Activated CD4-positive, alpha-beta T cell treated with anti-CD3 and anti-CD28 coated beads for 36 hours (primary cell): ENCODE data around the gene CNGA2. TPM values are rescaled to one million over a fixed set of nuclear protein-coding genes. Genes with fewer than 3 reads are reported as not detected.
A peak's percentile ranks its signal among the peaks of the same experiment; 100 is the strongest.

Experiments used
- ATAC-seq: fragments of 200-7000 bp; cut with Tn5 transposase; one replicate; pipeline ENCODE4 v1.10.0; 2021; ENCODE audit warnings: mild to moderate bottlenecking, moderate library complexity
- CTCF ChIA-PET: fragments of 350-600 bp; sonication (Branson Sonifier 250); formaldehyde crosslinking; loops from one replicate; lab custom pipeline; 2021; ENCODE audit warnings: antibody characterized with exemption; lab: Charles Lee
- POLR2A ChIA-PET: fragments of 350-600 bp; sonication (Branson Sonifier 250); formaldehyde crosslinking; loops from one replicate; lab custom pipeline; 2021; ENCODE audit warnings: antibody characterized with exemption, inconsistent platforms; lab: Charles Lee
- DNase-seq: peaks from one replicate; pipeline ENCODE4 v3.0.0-alpha.2; 2020
- H3K27ac Mint-ChIP-seq: one replicate; pipeline ENCODE4 v1.8.0; 2021; ENCODE audit warnings: mixed read lengths
- H3K27me3 Mint-ChIP-seq: one replicate; pipeline ENCODE4 v1.8.0; 2021; ENCODE audit warnings: mixed read lengths
- H3K36me3 Mint-ChIP-seq: one replicate; pipeline ENCODE4 v1.8.0; 2021; ENCODE audit warnings: low read depth, mixed read lengths
- H3K4me1 Mint-ChIP-seq: one replicate; pipeline ENCODE4 v1.8.0; 2021; ENCODE audit warnings: mixed read lengths
- H3K4me3 Mint-ChIP-seq: one replicate; pipeline ENCODE4 v1.8.0; 2021; ENCODE audit warnings: mild to moderate bottlenecking, moderate library complexity, mixed read lengths
- H3K9me3 Mint-ChIP-seq: one replicate; pipeline ENCODE4 v1.8.0; 2021; ENCODE audit warnings: low read depth, mixed read lengths
- intact Hi-C, 2 experiments: fragments of 100-400 bp; cut with DNase I in 1 of 2; cut with micrococcal nuclease in 1 of 2; formaldehyde crosslinking; loops; one replicate each; pipeline versions ENCODE4 v1.14.2 to v1.15.1; 2022 to 2024; cut with DNase I, micrococcal nuclease
- total RNA-seq, 2 experiments: library from RNA; stranded (reverse); gene quantifications; one replicate each; pipeline ENCODE4 v1.2.3, GENCODE V29; 2021

CNGA2 gene
- total RNA-seq, 2 experiments from 2014 or later: not detected

GRCh38 chrX:151753313-151754046 is 18.9 kb downstream of the CNGA2 start:
- ChIA-PET POLR2A (no interaction called here), CTCF (interaction anchor here (1.0 to 1.4 kb wide), 2 partner anchors 879 to 882 kb away, joined by 3 to 7 read pairs; no protein-coding TSS in a partner anchor)
- H3K27me3 Mint-ChIP-seq: peaks cover 3% of the 10 kb centered on the region
- no peaks in the 10 kb centered on the region for H3K9me3 Mint-ChIP-seq
- no peaks in the 10 kb centered on the region for H3K36me3 Mint-ChIP-seq
- intact Hi-C loops: loop anchor here (2.0 to 5.0 kb wide), 3 partner anchors 879 to 1064 kb away; no protein-coding TSS in a partner anchor
- ATAC-seq (peak; percentile 51), DNase-seq (peak; percentile 44)
- no peak overlapping the region for H3K4me3 Mint-ChIP-seq
- no peak overlapping the region for H3K27ac Mint-ChIP-seq
- H3K4me1 Mint-ChIP-seq: no peaks in the 10 kb centered on the region

DNA sequence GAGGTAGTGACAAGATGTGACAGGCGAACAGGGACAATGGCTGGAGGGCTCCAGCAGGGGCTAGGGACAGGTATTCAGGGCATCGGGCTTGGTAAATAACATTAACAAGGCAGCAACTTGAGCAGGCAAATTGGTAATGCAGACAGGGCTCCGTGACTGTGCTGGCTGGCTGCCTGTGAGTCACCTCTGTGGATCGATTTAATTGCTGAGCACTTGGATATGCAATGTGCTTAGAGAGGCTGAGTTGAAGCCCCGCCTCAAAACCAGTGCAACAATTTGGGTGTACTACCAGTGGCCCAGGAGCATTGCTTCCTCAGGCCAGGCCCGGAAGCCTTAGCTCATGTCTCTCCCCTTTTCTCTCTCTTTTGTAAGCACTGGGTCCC is 19.5 kb downstream of the CNGA2 start:
- Mint-ChIP-seq H3K4me3 (no peak overlapping the region), H3K9me3 (no peaks in the 10 kb centered on the region), H3K27me3 (peaks cover 3% of the 10 kb centered on the region), H3K36me3 (no peaks in the 10 kb centered on the region), H3K4me1 (no peaks in the 10 kb centered on the region), H3K27ac (no peak overlapping the region)
- ATAC-seq (no peak), DNase-seq (no peak)
- POLR2A ChIA-PET: no interaction called here
- CTCF ChIA-PET: interaction anchor here (1.0 to 1.4 kb wide), 2 partner anchors 878 to 881 kb away, joined by 3 to 7 read pairs; no protein-coding TSS in a partner anchor
- intact Hi-C loops: loop anchor here in 1 of 2 experiments (5.0 kb wide), 1 partner anchor 1063 kb away; no protein-coding TSS in a partner anchor

GRCh38 chrX:151754641-151755215 is 20.2 kb downstream of the CNGA2 start:
- Mint-ChIP-seq H3K36me3 (no peaks in the 10 kb centered on the region), H3K27me3 (peaks cover 3% of the 10 kb centered on the region), H3K27ac (no peak overlapping the region), H3K4me1 (no peaks in the 10 kb centered on the region), H3K4me3 (no peak overlapping the region), H3K9me3 (no peaks in the 10 kb centered on the region)
- DNase-seq: no peak
- intact Hi-C loops: loop anchor here in 1 of 2 experiments (5.0 kb wide), 1 partner anchor 1063 kb away; no protein-coding TSS in a partner anchor
- no peak for ATAC-seq
- CTCF ChIA-PET: interaction anchor here (1.3 kb wide), 1 partner anchor 878 kb away, joined by 5 read pairs; no protein-coding TSS in a partner anchor
- POLR2A ChIA-PET: no interaction called here

DNA sequence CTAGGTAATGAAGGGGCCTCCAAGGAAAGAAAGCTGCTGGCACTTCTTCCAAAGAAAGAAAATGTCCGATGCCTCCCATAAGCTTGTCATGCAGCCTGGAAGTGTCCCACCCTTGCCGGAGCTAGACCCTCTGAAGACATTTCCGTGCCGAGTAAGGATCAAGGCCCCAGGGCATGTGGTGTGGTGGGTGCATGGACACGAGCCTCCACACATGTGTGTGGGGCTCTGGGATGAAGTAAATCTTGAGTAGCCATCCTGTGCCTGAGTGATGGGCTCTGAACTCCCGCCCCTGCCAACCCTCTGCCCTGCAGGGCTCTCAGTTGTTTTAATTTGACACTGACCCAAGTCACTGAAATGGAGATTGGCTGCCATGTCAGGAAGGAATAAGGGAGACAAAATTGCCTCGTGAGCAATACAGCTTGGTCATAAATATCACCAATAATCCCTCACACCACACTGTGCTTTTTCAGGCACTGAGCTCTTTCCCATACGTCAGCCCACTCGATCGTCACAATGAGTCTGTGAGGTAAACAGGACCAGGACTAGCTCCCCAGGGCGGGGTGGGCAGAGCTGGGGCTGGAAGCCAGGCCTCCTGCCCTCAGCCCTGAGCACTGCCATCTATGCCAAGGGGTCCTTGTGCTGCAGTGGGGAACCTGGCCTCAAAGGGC is 24.6 kb downstream of the CNGA2 start:
- ChIA-PET POLR2A (no interaction called here), CTCF (no interaction called here)
- peaks cover 3% of the 10 kb centered on the region for H3K27me3 Mint-ChIP-seq
- H3K4me3 Mint-ChIP-seq: no peak overlapping the region
- ATAC-seq (no peak), DNase-seq (no peak)
- H3K36me3 Mint-ChIP-seq: no peaks in the 10 kb centered on the region
- H3K4me1 Mint-ChIP-seq: no peaks in the 10 kb centered on the region
- intact Hi-C loops: no loop called here
- H3K27ac Mint-ChIP-seq: no peak overlapping the region
- no peaks in the 10 kb centered on the region for H3K9me3 Mint-ChIP-seq

GRCh38 chrX:151762802-151763201 is 28.3 kb downstream of the CNGA2 start:
- DNase-seq: no peak
- Mint-ChIP-seq H3K9me3 (no peaks in the 10 kb centered on the region), H3K27ac (no peak overlapping the region), H3K4me1 (no peaks in the 10 kb centered on the region), H3K27me3 (no peaks in the 10 kb centered on the region), H3K36me3 (no peaks in the 10 kb centered on the region), H3K4me3 (no peak overlapping the region)
- ATAC-seq: no peak
- intact Hi-C loops: no loop called here
- POLR2A ChIA-PET: no interaction called here
- CTCF ChIA-PET: interaction anchor here (0.6 to 0.7 kb wide), 2 partner anchors 148 to 387 kb away, joined by 3 read pairs; no protein-coding TSS in a partner anchor

DNA sequence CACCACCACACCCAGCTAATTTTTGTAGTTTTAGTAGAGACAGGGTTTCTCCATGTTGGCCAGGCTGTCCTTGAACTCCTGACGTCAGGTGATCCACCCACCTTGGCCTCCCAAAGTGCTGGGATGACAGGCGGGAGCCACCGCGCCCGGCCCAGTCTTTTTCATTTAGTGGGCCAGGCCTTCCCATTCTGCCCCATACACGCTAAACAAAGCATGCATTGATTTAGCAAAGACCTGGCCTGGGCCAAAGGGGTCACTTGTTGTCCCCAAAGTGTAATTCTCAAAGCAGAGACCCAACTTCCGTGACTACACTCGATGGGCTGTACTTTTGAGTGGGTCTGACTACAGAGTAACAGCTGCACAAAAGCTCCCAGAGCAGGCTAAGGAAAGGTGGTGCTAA is 29.2 kb downstream of the CNGA2 start:
- intact Hi-C loops: no loop called here
- ATAC-seq (no peak), DNase-seq (no peak)
- H3K4me3 Mint-ChIP-seq: no peak overlapping the region
- H3K4me1 Mint-ChIP-seq: no peaks in the 10 kb centered on the region
- no peaks in the 10 kb centered on the region for H3K36me3 Mint-ChIP-seq
- ChIA-PET POLR2A (no interaction called here), CTCF (no interaction called here)
- no peaks in the 10 kb centered on the region for H3K9me3 Mint-ChIP-seq
- H3K27me3 Mint-ChIP-seq: no peaks in the 10 kb centered on the region
- no peak overlapping the region for H3K27ac Mint-ChIP-seq

GRCh38 chrX:151765026-151765425 is 30.5 kb downstream of the CNGA2 start:
- H3K4me1 Mint-ChIP-seq: no peaks in the 10 kb centered on the region
- no peak overlapping the region for H3K4me3 Mint-ChIP-seq
- intact Hi-C loops: no loop called here
- POLR2A ChIA-PET: no interaction called here
- no peaks in the 10 kb centered on the region for H3K9me3 Mint-ChIP-seq
- CTCF ChIA-PET: no interaction called here
- DNase-seq (no peak), ATAC-seq (no peak)
- no peaks in the 10 kb centered on the region for H3K27me3 Mint-ChIP-seq
- no peaks in the 10 kb centered on the region for H3K36me3 Mint-ChIP-seq
- no peak overlapping the region for H3K27ac Mint-ChIP-seq

GRCh38 chrX:151771726-151772125 is 37.2 kb downstream of the CNGA2 start:
- H3K36me3 Mint-ChIP-seq: no peaks in the 10 kb centered on the region
- intact Hi-C loops: no loop called here
- H3K9me3 Mint-ChIP-seq: no peaks in the 10 kb centered on the region
- no peak overlapping the region for H3K27ac Mint-ChIP-seq
- H3K27me3 Mint-ChIP-seq: no peaks in the 10 kb centered on the region
- ATAC-seq: no peak
- ChIA-PET POLR2A (no interaction called here), CTCF (no interaction called here)
- no peak for DNase-seq
- no peak overlapping the region for H3K4me3 Mint-ChIP-seq
- H3K4me1 Mint-ChIP-seq: no peaks in the 10 kb centered on the region

DNA sequence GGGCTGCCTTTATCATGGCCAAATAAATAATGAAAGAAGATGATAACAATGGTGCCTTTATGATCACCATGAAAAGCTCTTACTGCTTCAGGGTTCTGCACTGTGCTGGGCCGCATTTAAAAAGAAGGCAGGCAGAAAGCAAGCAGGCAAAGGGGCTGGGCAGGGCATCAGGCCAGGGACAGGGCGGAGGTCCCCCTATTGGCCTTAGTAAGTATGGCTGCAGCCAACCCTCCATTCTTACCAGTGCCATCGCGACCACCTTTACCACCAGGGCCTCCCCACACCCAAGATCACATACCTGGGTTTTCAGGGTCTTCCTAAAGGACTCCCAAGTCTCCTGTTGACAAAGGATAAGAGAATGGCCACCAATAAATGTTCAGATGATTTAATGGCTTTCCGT is 38.9 kb downstream of the CNGA2 start:
- ATAC-seq (no peak), DNase-seq (no peak)
- CTCF ChIA-PET: no interaction called here
- H3K4me3 Mint-ChIP-seq: no peak overlapping the region
- no peak overlapping the region for H3K27ac Mint-ChIP-seq
- POLR2A ChIA-PET: no interaction called here
- no peaks in the 10 kb centered on the region for H3K4me1 Mint-ChIP-seq
- H3K9me3 Mint-ChIP-seq: no peaks in the 10 kb centered on the region
- no peaks in the 10 kb centered on the region for H3K27me3 Mint-ChIP-seq
- H3K36me3 Mint-ChIP-seq: no peaks in the 10 kb centered on the region
- intact Hi-C loops: no loop called here

DNA sequence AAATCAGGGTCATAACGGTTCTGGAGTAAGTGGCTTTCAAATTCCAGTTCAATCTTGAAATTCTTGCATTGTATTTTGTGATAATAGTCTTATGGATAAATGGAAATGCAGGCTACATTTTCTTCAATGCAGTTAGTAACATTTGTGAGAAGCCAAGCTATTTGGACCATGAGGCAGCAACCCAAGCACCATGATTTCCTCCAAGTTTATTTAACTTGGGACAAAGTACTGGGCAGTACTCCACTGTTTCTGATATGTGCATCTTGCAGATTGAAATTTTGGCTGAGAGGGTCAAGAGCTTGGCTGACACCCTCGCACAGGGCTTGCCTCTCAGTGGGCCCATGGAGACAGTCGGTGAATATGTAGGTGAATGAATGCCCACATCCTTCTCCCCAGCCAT is 39.9 kb downstream of the CNGA2 start:
- ATAC-seq (no peak), DNase-seq (no peak)
- Mint-ChIP-seq H3K4me1 (no peaks in the 10 kb centered on the region), H3K36me3 (no peaks in the 10 kb centered on the region), H3K4me3 (no peak overlapping the region), H3K27ac (no peak overlapping the region), H3K27me3 (no peaks in the 10 kb centered on the region), H3K9me3 (no peaks in the 10 kb centered on the region)
- ChIA-PET CTCF (no interaction called here), POLR2A (no interaction called here)
- intact Hi-C loops: no loop called here

DNA sequence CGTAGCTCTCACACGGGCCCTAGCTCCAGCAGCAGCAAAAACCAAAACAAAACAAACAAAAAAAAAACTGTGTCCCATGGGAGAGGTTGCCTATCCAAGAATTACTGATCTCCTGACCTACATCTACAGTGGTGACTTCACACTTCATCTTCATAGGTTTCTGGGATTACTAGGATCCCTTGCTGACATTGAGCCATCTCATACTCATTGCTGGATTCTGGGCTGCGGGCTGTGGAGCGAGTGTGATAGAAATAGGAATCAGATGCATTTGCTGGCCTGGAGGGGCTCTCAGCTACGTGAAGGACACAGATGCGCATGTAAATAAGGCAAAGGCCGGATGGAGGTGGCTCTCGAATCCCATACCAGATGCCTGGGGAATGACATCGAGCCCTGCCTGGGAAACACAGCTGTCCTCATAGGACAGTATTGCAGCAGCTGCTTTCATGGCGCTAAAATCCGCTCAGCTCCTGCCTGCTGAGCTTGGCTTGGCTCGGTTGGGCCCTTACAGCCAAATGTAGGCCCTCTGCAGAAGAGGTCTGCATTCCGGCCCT is 41.7 kb downstream of the CNGA2 start:
- Mint-ChIP-seq H3K27ac (no peak overlapping the region), H3K4me3 (no peak overlapping the region), H3K27me3 (no peaks in the 10 kb centered on the region), H3K9me3 (no peaks in the 10 kb centered on the region), H3K36me3 (no peaks in the 10 kb centered on the region), H3K4me1 (no peaks in the 10 kb centered on the region)
- ATAC-seq: no peak
- CTCF ChIA-PET: no interaction called here
- intact Hi-C loops: no loop called here
- POLR2A ChIA-PET: no interaction called here
- no peak for DNase-seq
